Measurements from ENCODE around the gene ADGRG7.

DNA sequence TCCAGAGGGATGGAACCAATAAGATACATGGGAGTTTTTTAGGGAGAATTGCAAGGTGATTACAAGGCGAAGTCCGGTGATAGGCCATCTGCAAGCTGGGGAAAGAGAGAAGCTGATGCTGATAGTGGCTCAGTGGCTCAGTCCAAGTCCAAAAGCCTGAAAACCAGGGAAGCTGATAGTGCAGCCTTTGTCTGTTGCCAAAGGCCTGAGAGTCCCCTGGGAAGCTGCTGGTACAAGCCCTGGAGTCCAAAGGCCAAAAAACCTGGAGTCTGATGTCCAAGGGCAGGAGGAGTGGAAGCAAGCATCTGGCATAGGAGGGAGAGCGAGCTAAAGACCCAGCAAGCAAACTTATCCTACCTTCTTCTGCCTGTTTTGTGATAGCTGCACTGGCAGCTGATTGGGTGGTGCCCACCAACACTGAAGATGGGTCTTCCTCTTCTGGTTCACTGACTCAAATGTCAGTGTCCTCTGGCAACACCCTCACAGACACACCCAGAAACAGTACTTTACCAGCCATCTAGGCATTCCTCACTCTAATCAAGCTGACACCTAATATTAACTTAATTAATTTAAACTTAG lies 116.6 kb downstream of the ADGRG7 start:
- no peak for TF ChIP-seq EZH2 (IDR thresholded peaks at IDR 0.05; ENCODE audit: low read length, missing control alignments)
- TF ChIP-seq, protein P1, sequence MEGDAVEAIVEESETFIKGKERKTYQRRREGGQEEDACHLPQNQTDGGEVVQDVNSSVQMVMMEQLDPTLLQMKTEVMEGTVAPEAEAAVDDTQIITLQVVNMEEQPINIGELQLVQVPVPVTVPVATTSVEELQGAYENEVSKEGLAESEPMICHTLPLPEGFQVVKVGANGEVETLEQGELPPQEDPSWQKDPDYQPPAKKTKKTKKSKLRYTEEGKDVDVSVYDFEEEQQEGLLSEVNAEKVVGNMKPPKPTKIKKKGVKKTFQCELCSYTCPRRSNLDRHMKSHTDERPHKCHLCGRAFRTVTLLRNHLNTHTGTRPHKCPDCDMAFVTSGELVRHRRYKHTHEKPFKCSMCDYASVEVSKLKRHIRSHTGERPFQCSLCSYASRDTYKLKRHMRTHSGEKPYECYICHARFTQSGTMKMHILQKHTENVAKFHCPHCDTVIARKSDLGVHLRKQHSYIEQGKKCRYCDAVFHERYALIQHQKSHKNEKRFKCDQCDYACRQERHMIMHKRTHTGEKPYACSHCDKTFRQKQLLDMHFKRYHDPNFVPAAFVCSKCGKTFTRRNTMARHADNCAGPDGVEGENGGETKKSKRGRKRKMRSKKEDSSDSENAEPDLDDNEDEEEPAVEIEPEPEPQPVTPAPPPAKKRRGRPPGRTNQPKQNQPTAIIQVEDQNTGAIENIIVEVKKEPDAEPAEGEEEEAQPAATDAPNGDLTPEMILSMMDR (conservative IDR thresholded peaks at IDR 0.05 in 1 of 2, IDR thresholded peaks at IDR 0.05 in 1 of 2; ENCODE audit: low read depth in 1 of 2, low read length in 2 of 2) = no peak

Measured in fibroblast of lung (primary cell).